Measurements from ENCODE around the gene LAMB3.

Gene LAMB3

DNA sequence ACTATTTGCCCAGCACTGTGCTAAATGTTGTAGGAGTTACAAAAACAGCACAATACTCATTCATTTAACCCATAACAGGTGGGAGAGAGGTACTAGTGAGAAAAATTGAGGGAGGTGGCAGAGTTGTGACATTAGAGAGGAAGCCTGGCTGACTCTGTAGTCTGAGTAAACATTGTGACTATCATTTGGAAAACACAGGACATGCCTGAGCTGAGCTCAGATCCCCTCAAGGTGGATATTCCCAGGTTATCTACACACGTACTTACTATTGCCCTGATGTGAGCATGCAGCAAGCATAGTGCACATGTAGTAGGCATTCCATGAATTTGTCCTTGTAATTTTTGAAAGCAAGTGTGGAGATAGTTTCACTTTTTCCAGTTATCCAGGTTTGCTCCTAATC is 57.8 kb downstream of the LAMB3 start:
- no peak for DNase-seq

DNA sequence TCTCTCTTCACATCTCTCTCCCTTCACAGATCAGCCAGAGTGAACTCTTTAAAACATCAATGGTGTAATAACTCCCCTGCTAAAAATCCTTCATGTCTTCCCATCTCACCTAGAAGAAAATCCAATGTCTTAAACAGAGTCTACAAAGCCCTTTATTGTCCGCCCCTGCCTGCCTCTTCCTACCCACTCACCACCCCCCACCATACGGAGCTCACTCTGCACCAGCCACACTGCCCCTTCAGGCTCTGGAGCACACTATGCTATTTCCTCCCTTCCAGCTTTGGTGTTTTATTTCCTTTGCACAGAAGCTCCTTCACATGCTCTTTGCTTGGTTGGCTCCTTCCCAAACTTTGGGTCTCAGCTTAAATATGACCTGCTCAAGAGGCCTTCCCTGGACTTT is 58.5 kb downstream of the LAMB3 start:
- DNase-seq, result no peak

- no peak for DNase-seq
Observed at GRCh38 chr1:209590405-209590804, 61.8 kb downstream of the LAMB3 start.

DNA sequence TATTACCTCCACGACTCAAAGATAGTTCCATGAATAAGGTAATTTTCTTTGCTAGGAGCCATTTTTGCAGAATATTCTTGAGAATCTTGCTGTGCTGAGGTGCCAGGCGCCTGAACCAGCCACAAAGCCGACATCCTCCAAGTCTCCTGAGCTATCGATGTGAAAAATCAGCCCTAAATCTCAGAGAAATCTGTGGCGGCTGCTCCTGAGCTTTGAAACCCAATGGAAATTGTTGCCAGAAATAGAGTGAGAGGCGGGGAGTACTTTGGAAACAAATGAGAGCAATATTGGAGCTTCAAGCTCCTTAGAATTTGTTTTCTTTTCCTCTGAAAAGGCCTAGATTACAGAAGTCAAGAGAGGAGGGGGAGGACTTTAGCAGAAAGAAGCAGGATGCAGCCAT is 62.4 kb downstream of the LAMB3 start:
- DNase-seq, result no peak

DNA sequence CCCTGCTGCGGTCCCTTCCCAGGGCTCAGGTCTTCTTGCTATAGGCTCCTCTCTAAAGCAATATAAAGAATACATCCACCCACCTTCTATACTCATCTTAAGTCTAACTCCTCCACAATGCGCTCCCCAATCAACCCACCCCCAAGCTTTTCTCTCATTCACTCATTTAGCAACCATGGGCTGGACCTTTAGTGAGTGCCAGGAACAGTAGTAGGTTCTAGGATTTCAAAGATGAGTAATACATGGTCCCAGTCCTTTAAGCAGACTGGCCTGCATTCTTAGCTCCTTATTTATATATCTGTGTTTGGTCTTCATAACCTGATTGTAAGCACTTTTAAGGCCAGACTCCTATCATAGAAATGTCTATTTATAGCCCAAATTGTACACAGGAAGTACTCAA is 62.8 kb downstream of the LAMB3 start:
- DNase-seq, result no peak

- no peak for DNase-seq
Observed at GRCh38 chr1:209587789-209588188, 64.4 kb downstream of the LAMB3 start.

- no peak for DNase-seq
Observed at GRCh38 chr1:209586221-209586740, 65.9 kb downstream of the LAMB3 start.

GRCh38 chr1:209585672-209586071 is 66.6 kb downstream of the LAMB3 start:
- DNase-seq, result no peak

DNA sequence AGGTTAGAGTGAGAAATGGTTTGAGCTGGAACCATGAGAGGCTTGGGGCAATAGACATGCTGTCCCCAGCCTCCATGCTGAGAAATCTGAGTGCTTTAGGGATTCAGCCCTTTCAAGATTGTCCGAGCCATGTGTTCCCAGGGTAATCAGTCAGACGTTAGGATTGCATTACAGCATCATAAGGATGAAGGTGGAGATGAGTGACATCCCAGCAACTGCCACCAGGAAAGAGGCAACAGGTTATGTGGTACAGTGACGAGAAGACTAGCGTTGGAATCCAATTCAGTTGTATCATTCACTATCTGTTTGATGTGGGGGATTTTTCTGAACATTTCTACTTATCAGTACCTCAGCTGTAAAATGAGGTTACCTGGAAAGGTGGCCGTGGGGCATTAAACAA is 67.0 kb downstream of the LAMB3 start:
- DNase-seq, result no peak

- no peak for DNase-seq
Observed at GRCh38 chr1:209584231-209584672, 68.0 kb downstream of the LAMB3 start.

DNA sequence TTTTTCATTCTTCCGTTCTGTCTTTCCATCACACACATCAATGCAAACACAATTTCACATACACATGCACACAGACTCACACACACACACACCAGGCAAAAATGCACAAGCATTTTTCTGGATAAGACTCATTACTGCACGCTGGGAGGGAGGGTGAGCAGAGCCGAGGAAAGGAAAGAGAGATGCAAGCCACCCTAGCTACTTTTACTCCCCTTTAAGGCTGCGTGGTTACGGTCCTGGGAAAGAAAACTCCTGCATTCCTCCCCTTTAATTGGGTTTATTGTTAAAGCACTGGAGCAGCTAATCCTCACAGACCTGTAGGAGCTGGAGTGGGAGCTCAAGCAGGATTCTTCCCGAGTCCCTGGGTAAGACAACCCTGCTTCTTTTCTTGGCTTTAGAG is 68.8 kb downstream of the LAMB3 start, which contains the start of gene CAMK1G:
TSS of gene CAMK1G (plus strand) at position 307 of the 400 bp plus-strand sequence. CDS start 11,270 bp downstream, outside the sequence.
- no peak for DNase-seq

DNA sequence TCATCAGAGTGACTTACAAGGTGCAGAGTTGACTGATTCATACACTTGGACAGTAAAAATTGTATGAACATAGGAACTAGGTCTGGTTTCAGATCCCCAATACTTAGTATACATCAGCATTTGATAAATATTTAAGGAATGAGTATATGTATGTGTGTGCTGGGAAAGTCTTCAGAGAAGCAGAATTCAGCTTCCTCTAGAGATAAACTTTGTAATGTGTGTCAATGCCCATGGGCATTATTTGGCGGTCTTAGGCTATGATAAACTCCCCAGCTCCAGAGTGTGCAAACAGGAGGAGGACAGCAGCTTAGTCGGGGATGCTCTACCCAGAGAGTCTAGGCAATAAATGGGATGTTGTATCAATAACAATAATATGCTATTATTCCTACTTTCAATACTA is 71.6 kb downstream of the LAMB3 start:
- DNase-seq, result no peak

GRCh38 chr1:209577346-209577745 is 74.9 kb downstream of the LAMB3 start:
- no peak for DNase-seq

DNA sequence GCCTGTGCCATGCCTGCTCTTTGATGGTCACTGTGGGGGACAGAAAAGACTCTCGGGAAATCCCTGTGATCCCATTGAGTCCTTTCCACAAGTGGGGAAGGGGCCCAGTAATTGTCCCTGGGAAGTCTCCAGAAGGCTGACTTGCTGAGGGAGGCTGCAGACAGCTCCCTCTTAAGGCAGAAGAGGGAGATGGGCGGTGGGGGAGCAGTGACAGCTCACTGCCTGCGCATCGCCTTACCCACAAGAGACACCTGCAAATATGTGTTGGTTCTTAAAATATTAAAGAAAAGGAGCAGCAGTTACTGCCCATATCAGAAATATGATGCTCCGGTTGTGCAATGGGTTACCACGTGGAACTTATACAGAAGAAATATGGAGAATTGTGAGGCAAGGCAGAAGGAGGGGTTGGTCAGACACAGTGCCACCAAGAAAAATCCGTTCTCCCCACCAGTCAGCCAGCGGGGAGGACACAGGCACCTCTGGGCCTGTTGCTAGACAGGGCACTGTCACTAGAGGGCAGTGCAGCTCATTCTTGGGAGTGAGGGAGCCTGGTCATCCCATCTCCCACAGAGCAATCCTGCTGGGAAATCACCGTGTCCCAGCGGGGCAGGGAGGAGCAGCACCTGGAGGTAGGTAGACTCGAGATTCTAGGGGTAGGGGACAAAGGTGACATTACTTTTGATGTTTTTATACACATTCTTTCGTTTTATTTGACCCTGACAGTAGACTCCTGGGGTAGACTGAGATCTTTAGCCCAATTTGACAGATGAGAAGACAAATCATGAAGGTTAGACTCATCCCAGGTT is 75.6 kb downstream of the LAMB3 start:
- DNase-seq, result peak; percentile 56 to 64

GRCh38 chr1:209570743-209571142 is 81.5 kb downstream of the LAMB3 start:
- DNase-seq, result no peak

- peak; percentile 70 to 73 for DNase-seq
Observed at GRCh38 chr1:209569455-209570207, 82.6 kb downstream of the LAMB3 start.

GRCh38 chr1:209567698-209568175 is 84.5 kb downstream of the LAMB3 start:
- no peak for DNase-seq

GRCh38 chr1:209565759-209566678 is 86.2 kb downstream of the LAMB3 start:
- DNase-seq, result peak; percentile 72 to 75

Data from CD4-positive, alpha-beta T cell treated with Interleukin-4 for 1 hour (primary cell).